ENCODE data around the gene LAMC2.
"Not testable (repeated sequence)": the region's sequence is repeated elsewhere in the genome, so short reads cannot be mapped to it uniquely, and the experiment has no call there.

The LAMC2 gene

GRCh38 chr1:183251959-183252450 lies 65.9 kb downstream of the LAMC2 start:
- Histone ChIP-seq H3K9me3 (ENCODE audit: control insufficient read depth, insufficient read depth, low read length) (no peaks in the 10 kb centered on the region), H3K4me1 (ENCODE audit: control insufficient read depth, insufficient read depth, low read length) (no peaks in the 10 kb centered on the region), H3K4me3 (ENCODE audit: low read depth, low read length) (no peak overlapping the region), H3K9ac (ENCODE audit: low read depth, low read length) (no peak overlapping the region), H3K36me3 (ENCODE audit: control insufficient read depth, insufficient read depth, low read length) (no peaks in the 10 kb centered on the region), H3K27me3 (ENCODE audit: control insufficient read depth, insufficient read depth, low read length) (no peaks in the 10 kb centered on the region)

DNA sequence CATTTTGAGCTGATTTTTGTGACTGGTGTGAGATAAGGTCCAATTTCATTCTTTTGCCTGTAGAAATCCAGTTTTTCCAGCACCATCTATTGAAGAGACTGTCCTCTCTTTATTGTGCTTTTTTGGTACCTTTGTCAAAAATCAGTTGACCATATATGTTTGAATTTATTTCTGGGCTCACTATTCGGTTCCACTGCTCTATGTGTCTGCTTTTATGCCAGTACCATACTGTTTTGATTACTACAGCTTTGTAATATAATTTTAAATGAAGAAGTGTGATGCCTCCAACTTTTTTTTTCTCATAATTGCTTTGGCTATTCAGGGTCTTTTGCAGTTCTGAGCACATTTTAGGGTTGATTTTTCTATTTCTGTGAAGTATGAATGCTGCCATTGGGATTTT lies 69.0 kb downstream of the LAMC2 start:
- Histone ChIP-seq H3K27me3 (ENCODE audit: control insufficient read depth, insufficient read depth, low read length) (no peaks in the 10 kb centered on the region), H3K4me1 (ENCODE audit: control insufficient read depth, insufficient read depth, low read length) (peaks cover 3% of the 10 kb centered on the region), H3K4me3 (ENCODE audit: low read depth, low read length) (no peak overlapping the region), H3K9me3 (ENCODE audit: control insufficient read depth, insufficient read depth, low read length) (no peaks in the 10 kb centered on the region), H3K9ac (ENCODE audit: low read depth, low read length) (no peak overlapping the region), H3K36me3 (ENCODE audit: control insufficient read depth, insufficient read depth, low read length) (no peaks in the 10 kb centered on the region)

DNA sequence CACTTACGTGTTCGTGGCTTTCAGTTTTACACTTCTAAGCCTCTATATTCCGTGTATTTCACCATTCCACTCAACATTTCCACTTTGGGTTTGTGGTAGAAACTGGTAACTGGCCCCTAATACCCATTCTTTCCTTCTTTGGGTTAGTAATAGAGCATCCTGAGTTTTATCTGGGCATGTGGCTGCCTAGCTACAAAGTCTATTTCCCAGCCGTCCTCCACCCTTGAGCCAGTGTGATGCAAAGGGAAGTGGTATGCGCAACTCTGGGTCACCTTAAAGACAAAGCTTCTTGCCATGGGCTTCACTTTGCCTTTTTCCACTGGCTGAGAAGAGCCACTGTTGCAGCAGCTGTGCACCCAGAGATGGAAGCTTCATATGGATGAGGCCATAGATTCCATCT lies 73.9 kb downstream of the LAMC2 start:
- peaks cover 3% of the 10 kb centered on the region for H3K4me1 ChIP-seq (ENCODE audit: control insufficient read depth, insufficient read depth, low read length)
- H3K27me3 ChIP-seq (ENCODE audit: control insufficient read depth, insufficient read depth, low read length): no peaks in the 10 kb centered on the region
- H3K9ac ChIP-seq (ENCODE audit: low read depth, low read length): no peak overlapping the region
- H3K4me3 ChIP-seq (ENCODE audit: low read depth, low read length): no peak overlapping the region
- no peaks in the 10 kb centered on the region for H3K9me3 ChIP-seq (ENCODE audit: control insufficient read depth, insufficient read depth, low read length)
- H3K36me3 ChIP-seq (ENCODE audit: control insufficient read depth, insufficient read depth, low read length): no peaks in the 10 kb centered on the region

DNA sequence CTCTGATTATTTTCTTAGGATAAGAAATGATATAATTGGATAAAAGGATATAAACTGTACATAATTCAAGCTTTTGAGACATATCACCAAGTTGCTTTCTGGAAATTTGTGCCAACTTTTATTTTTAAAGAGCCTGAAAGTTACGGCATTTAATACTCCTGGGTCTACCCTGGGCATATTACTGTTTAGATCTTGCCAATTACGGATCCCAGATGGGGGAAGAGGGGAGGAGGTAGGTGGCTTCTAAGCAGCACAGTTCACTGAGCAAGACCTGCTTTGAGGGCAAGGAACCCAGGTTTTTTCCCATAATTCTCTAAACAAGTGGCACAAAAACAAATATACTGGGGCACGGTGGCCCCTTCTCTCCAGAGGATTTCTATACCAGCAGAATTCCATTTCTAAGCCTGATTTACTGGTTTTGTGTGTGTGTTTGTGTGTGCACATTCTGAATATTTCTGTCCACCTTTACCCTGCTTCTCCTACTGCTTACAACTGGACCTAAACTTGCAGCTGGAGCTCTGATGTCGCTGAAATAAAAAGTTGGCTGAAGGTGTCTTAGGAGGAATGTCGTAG lies 76.7 kb downstream of the LAMC2 start:
- Histone ChIP-seq H3K36me3 (ENCODE audit: control insufficient read depth, insufficient read depth, low read length) (no peaks in the 10 kb centered on the region), H3K9ac (ENCODE audit: low read depth, low read length) (no peak overlapping the region), H3K9me3 (ENCODE audit: control insufficient read depth, insufficient read depth, low read length) (no peaks in the 10 kb centered on the region), H3K4me1 (ENCODE audit: control insufficient read depth, insufficient read depth, low read length) (peaks cover 3% of the 10 kb centered on the region), H3K4me3 (ENCODE audit: low read depth, low read length) (no peak overlapping the region), H3K27me3 (ENCODE audit: control insufficient read depth, insufficient read depth, low read length) (no peaks in the 10 kb centered on the region)

DNA sequence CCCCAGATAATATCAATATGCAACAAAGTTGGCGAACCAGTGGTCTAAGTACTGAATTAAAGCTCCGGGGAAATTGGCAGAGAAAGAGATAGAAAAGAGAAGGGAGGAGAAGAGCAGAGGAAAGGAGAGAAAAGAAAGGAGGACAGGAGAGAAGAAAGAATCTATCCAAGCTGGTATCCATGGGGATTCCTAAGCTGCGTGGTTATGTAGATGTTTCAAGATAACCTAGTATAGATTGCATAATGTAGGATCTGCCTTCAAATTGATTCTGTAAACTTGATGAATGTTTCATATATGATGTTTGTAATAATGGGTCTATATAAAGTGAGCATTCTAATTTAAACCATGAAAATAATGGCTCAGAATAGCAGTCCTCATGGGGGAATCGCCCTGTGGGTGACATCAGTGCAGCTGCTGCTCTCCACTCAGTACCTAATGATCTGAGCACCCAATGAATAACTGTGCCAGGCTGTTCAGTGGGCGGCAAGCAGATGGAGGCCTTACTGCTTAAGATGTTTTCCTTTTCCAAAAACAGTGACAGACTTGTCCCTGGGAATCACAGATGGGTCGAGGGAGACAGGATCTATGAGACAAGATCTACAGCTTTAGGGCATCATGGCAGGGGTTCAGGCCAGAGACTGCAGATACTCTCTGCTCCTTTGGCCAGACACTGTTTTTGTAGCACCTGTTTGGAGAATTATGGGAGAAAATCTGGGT lies 78.0 kb downstream of the LAMC2 start:
- Histone ChIP-seq H3K4me3 (ENCODE audit: low read depth, low read length) (no peak overlapping the region), H3K9ac (ENCODE audit: low read depth, low read length) (no peak overlapping the region), H3K4me1 (ENCODE audit: control insufficient read depth, insufficient read depth, low read length) (peaks cover 3% of the 10 kb centered on the region), H3K9me3 (ENCODE audit: control insufficient read depth, insufficient read depth, low read length) (no peaks in the 10 kb centered on the region), H3K27me3 (ENCODE audit: control insufficient read depth, insufficient read depth, low read length) (no peaks in the 10 kb centered on the region), H3K36me3 (ENCODE audit: control insufficient read depth, insufficient read depth, low read length) (no peaks in the 10 kb centered on the region)

- Histone ChIP-seq H3K9me3 (ENCODE audit: control insufficient read depth, insufficient read depth, low read length) (no peaks in the 10 kb centered on the region), H3K4me3 (ENCODE audit: low read depth, low read length) (no peak overlapping the region), H3K4me1 (ENCODE audit: control insufficient read depth, insufficient read depth, low read length) (no peaks in the 10 kb centered on the region), H3K9ac (ENCODE audit: low read depth, low read length) (no peak overlapping the region), H3K36me3 (ENCODE audit: control insufficient read depth, insufficient read depth, low read length) (no peaks in the 10 kb centered on the region), H3K27me3 (ENCODE audit: control insufficient read depth, insufficient read depth, low read length) (no peaks in the 10 kb centered on the region)
These were observed 81.8 kb downstream of the LAMC2 start for GRCh38 chr1:183267646-183268431.

DNA sequence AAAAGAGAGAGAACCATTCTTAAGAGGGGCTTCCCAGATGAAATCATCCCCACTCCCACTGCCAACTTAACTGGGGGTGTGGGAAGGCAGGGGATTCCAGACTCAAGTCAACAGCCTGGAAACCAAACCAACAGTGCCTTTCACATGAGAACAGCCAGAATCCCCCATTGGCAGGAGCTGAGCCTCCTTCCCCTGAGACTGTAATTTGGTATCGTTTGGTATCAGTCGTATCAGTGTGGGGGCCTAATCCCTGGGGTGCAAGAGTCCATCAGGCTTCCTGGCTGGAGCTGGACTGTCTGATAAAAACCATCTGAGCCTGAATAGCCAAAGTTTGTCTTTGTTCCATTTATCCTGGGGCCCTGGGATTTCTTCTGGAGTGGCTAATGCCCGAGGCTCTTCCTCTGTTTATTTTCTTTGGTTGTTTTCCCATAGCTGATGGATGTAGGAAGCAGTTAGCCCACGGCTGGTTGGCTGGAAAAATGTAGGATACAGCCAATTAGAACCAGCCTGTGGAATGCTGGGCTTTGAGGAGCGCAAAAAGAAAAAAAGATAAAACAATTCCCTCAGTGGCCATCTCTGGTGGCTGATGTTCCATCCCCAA lies 84.6 kb downstream of the LAMC2 start:
- Histone ChIP-seq H3K4me1 (ENCODE audit: control insufficient read depth, insufficient read depth, low read length) (no peaks in the 10 kb centered on the region), H3K9ac (ENCODE audit: low read depth, low read length) (no peak overlapping the region)

DNA sequence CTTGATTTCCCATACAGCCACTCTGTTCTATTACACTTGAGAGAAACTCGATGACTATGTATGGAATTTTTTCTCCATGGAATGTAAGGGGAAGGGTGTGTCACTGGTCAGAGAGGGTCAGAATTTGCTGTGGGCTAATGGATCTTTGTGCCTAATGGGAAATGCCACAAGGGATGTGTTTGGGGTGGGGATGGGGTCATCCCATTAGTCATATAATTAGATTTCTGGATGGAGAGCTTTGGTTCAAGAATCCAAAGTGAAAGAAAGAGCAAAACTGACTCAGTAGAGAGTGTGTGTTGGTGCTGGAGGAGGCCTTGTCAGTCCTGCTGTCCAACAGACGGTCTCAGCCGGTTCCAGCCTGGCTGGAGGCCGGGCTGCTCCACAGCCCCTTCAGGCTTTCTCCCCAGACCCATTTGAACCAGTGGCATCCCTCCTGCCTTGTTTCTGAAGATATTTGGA lies 86.4 kb downstream of the LAMC2 start:
- Histone ChIP-seq H3K27me3 (ENCODE audit: control insufficient read depth, insufficient read depth, low read length) (no peaks in the 10 kb centered on the region), H3K36me3 (ENCODE audit: control insufficient read depth, insufficient read depth, low read length) (no peaks in the 10 kb centered on the region), H3K9me3 (ENCODE audit: control insufficient read depth, insufficient read depth, low read length) (no peaks in the 10 kb centered on the region), H3K9ac (ENCODE audit: low read depth, low read length) (no peak overlapping the region), H3K4me1 (ENCODE audit: control insufficient read depth, insufficient read depth, low read length) (no peaks in the 10 kb centered on the region), H3K4me3 (ENCODE audit: low read depth, low read length) (no peak overlapping the region)

More for the DNA sequence above, 84.6 kb downstream of the LAMC2 start:
- H3K4me3 ChIP-seq (ENCODE audit: low read depth, low read length): no peak overlapping the region
- no peaks in the 10 kb centered on the region for H3K9me3 ChIP-seq (ENCODE audit: control insufficient read depth, insufficient read depth, low read length)
- H3K36me3 ChIP-seq (ENCODE audit: control insufficient read depth, insufficient read depth, low read length): no peaks in the 10 kb centered on the region
- no peaks in the 10 kb centered on the region for H3K27me3 ChIP-seq (ENCODE audit: control insufficient read depth, insufficient read depth, low read length)

GRCh38 chr1:183273300-183273699 lies 87.2 kb downstream of the LAMC2 start:
- Histone ChIP-seq H3K9ac (ENCODE audit: low read depth, low read length) (no peak overlapping the region), H3K4me1 (ENCODE audit: control insufficient read depth, insufficient read depth, low read length) (no peaks in the 10 kb centered on the region), H3K9me3 (ENCODE audit: control insufficient read depth, insufficient read depth, low read length) (no peaks in the 10 kb centered on the region)

DNA sequence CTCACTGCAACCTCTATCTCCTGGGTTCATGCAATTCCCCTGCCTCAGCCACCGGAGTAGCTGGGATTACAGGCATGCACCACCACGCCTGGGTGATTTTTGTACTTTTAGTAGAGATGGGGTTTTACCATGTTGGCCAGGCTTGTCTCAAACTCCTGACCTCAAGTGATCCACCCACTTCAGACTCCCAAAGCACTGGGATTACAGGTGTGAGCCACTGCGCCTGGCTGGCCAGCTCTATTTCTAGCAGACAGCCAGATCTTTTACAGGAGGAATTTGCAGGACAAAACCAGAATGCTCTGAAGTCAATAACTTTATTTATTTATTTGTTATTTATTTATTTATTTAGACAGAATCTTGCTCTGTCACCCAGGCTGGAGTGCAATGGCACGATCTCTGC lies 87.9 kb downstream of the LAMC2 start:
- H3K9me3 ChIP-seq (ENCODE audit: control insufficient read depth, insufficient read depth, low read length); H3K27me3 ChIP-seq (ENCODE audit: control insufficient read depth, insufficient read depth, low read length); H3K9ac ChIP-seq (ENCODE audit: low read depth, low read length); H3K4me3 ChIP-seq (ENCODE audit: low read depth, low read length); H3K36me3 ChIP-seq (ENCODE audit: control insufficient read depth, insufficient read depth, low read length); H3K4me1 ChIP-seq (ENCODE audit: control insufficient read depth, insufficient read depth, low read length): not testable (repeated sequence)

More at GRCh38 chr1:183273300-183273699, 87.2 kb downstream of the LAMC2 start:
- H3K36me3 ChIP-seq (ENCODE audit: control insufficient read depth, insufficient read depth, low read length): no peaks in the 10 kb centered on the region
- no peaks in the 10 kb centered on the region for H3K27me3 ChIP-seq (ENCODE audit: control insufficient read depth, insufficient read depth, low read length)
- H3K4me3 ChIP-seq (ENCODE audit: low read depth, low read length): no peak overlapping the region

DNA sequence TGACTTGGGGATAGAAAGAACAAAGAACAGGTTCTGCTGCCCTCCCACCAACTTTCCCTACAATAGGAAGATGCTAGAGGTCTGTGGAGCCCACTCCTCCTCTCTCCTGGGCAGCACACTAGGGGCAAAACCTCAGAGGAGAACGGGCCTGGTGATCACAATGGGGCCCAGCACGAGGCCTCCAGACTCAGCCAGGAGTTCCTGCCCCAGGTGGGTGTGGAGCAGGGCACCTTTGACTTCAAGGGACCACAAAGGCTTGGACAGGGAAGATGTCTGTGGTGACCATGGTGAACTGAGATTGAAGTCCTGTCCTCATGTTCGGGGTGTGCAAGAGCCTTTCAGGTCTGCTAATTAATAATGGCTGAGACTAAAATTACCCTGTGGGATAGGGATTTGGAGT lies 88.8 kb downstream of the LAMC2 start:
- peaks cover 3% of the 10 kb centered on the region for H3K4me1 ChIP-seq (ENCODE audit: control insufficient read depth, insufficient read depth, low read length)

More for the DNA sequence above, 88.8 kb downstream of the LAMC2 start:
- Histone ChIP-seq H3K9ac (ENCODE audit: low read depth, low read length) (no peak overlapping the region), H3K4me3 (ENCODE audit: low read depth, low read length) (no peak overlapping the region), H3K9me3 (ENCODE audit: control insufficient read depth, insufficient read depth, low read length) (no peaks in the 10 kb centered on the region), H3K27me3 (ENCODE audit: control insufficient read depth, insufficient read depth, low read length) (no peaks in the 10 kb centered on the region), H3K36me3 (ENCODE audit: control insufficient read depth, insufficient read depth, low read length) (no peaks in the 10 kb centered on the region)

Data from iPS-15b (cell line).